NCI-H82 treated with DMSO at 0.1 percent for 48 hours (cell line): ENCODE results near the gene TMOD4.

Source experiments
- DNase-seq: peaks from one replicate; lab custom pipeline; 2025; ENCODE audit not compliant: unreplicated experiment; lab: John Stamatoyannopoulos, UW

TMOD4 gene

GRCh38 chr1:151143986-151144385 is 31.8 kb downstream of the TMOD4 start:
- no peak for DNase-seq

GRCh38 chr1:151143057-151143435 is 32.7 kb downstream of the TMOD4 start:
- DNase-seq = no peak

DNA sequence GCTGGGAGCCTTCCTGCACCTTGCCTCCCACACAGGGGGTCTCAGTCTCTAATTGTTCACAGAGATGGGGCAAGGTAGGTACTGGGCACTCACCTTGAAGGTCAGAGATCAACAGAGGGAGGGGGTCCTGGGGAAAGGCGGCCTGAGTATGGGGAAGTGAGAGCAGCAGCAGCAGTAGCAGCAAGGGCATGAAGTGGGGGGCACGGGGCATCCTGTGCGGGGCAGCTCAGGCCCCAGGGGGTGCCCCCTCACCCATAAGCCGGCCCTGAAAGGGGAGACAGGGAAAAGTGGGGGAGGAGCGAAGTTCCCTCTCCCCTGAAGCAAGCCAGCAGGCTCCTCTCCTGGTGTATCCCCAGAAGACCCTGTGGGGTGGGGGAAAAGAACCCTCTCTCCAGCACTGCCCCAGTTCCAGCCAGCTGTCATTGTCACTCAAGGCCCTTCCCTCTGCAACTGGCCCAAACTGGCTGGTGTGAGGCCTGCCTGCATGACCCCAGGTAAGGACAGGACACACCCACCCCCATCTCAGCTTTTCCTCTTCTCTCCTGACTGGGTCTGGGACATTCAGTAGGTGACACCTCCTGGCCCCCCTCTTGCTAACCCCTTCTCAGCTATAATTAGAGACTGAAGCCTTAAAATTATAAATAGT is 33.2 kb downstream of the TMOD4 start:
- peak; percentile 32 for DNase-seq

DNA sequence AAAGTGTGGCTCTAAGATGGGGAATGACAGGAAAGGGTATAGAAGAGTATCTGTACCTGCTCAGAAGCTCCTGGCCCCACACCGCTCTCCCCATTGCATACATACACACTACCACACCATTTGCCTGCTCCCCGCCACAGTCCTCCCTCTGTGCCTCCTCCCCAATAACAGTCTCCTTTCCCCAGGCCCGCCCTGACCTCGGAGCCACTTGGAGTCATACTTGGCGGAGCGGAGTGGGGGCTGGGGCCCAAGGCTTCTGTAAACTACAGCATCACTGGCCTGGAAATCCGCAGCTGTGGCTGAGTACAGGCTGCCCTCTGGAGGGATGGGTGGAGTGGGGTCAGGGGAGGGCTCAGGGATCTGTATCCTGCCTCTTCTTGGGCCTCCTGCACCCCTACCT is 38.0 kb downstream of the TMOD4 start:
- DNase-seq = no peak

GRCh38 chr1:151135433-151136385 is 40.1 kb downstream of the TMOD4 start:
- no peak for DNase-seq

DNA sequence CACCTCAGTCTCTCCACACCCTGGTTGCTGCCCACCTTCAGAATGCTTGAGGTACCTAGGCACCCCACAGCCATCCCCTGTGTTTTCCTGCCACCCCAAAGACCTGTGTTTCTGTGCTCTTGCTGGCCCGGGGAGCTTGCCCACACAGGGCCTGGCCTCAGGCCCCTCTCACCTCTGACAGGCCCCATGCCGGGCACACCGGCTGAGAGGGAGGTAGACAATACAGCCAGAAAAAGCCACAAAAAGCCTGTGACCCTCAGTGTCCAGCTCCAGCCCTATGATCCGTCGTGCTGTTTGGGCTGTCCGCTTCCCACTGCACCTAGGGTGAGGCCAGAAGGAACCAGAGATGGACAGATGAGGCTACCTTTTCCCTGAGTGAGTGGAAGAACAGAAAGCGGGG is 40.8 kb downstream of the TMOD4 start:
- DNase-seq = no peak

GRCh38 chr1:151134396-151134795 is 41.4 kb downstream of the TMOD4 start:
- DNase-seq = no peak

DNA sequence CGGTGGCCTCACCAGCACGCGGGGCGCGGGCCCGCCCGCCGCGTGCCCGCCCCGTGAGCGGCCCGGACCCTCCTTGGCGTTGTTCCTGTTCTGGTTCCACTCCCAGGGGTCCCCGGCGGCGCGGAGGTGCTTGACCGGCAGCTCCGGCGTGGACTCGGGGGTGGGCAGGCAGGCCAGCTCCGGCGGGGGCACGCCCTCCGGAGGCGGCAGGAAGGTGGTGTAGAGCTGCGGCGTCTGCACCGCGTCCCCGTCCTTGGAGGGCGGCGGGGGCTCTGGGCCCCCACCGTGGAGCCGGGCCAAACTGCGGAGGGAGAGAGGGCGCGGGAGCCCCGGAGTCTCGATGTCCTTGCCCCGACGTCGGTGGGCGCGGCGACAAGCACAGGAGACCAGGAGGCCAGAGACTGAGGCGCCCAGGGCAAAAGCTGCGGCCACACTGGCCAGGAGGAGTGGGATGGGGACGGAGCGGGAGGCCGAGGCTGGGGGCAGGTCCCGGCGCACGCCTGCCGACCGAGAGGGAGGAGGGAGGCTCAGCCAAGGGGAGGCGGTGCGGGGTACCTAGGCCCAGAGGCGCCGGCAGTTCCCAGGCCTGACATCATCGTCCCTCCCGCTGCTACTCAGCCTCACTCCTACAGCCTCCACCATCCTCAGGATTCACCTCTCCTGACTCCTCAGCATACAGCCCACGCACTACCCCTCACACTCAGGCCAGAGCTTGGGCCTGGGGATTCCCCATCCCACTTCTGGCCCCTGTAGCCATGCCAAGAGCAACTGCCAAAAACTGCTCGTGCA is 42.6 kb downstream of the TMOD4 start:
- DNase-seq = no peak

- DNase-seq = no peak
Observed at GRCh38 chr1:151132335-151133017, 43.3 kb downstream of the TMOD4 start.

DNA sequence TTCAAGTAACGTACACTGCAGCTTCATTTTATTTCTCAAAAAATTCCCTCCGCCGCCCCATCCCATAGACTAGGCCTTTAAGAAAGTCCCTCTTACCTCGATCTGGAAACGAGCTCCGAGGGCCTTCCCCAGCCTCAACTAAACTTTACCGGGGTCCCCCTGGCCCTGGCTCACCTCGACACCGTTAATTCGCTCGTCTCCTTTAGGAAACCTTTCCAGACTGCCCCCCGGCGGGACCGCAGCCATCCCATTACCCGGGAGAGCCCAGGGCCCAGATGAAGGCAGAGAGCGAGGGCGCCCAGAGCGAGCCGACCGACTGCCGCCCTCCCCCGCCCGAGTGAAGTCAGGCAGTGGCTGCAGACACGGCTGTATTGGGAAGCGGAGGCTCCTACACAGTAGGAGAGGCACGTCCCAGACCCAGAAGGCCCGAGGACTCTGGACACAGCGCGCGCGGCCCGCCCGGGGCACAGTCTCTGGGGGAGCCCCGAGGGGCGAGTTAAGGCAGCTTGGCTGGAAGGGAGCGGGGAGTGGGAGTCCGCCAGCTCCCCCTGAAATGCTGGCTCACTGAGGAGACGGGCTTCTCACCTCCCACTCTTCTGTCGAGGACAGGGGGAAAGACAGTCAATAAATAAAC is 44.0 kb downstream of the TMOD4 start:
- DNase-seq = no peak

GRCh38 chr1:151130987-151131586 is 44.7 kb downstream of the TMOD4 start:
- no peak for DNase-seq

GRCh38 chr1:151128800-151129199 is 47.0 kb downstream of the TMOD4 start:
- DNase-seq = no peak

- DNase-seq = no peak
Observed at GRCh38 chr1:151124763-151125403, 50.9 kb downstream of the TMOD4 start.
